CD4-positive, alpha-beta T cell (primary cell): ENCODE data around the gene KIF26B. TPM values are rescaled to one million over a fixed set of nuclear protein-coding genes. Genes with fewer than 3 reads are reported as not detected.

Experiments
- ATAC-seq: fragments of 200-7000 bp; cut with Tn5 transposase; one replicate; pipeline ENCODE4 v1.10.0; 2022; ENCODE audit warnings: mild to moderate bottlenecking; ENCODE audit not compliant: poor library complexity
- CTCF ChIA-PET: fragments of 350-600 bp; sonication (Branson Sonifier 250); formaldehyde crosslinking; loops from one replicate; lab custom pipeline; 2021; ENCODE audit warnings: antibody characterized with exemption, inconsistent platforms; lab: Charles Lee
- POLR2A ChIA-PET: fragments of 350-600 bp; sonication (Branson Sonifier 250); formaldehyde crosslinking; loops from one replicate; lab custom pipeline; 2021; ENCODE audit warnings: antibody characterized with exemption, inconsistent platforms; lab: Charles Lee
- DNase-seq, 14 experiments: peaks; one replicate each; pipeline ENCODE4 v3.0.0-alpha.2; 2013 to 2020; ENCODE audit warnings: mixed read lengths in 2 of 14
- H3K27ac ChIP-seq, 2 donors: one replicate each; pipeline versions ENCODE4 v1.5.1 to v1.7.0; 2013; ENCODE audit warnings: low read length in 2 of 2, low read depth in 1 of 2, mild to moderate bottlenecking in 1 of 2
- H3K27me3 ChIP-seq, 2 experiments: 1 replicate in 1 of 2; 2 replicates in 1 of 2; pipeline versions ENCODE4 v1.6.1 to v1.7.0; 2013; ENCODE audit warnings: low read length in 2 of 2, control low read depth in 1 of 2, mild to moderate bottlenecking in 1 of 2, moderate library complexity in 1 of 2; ENCODE audit not compliant: insufficient read depth in 2 of 2, control insufficient read depth in 1 of 2
- H3K36me3 ChIP-seq: one replicate; pipeline ENCODE4 v1.6.1; 2013; ENCODE audit warnings: low read length, control low read depth; ENCODE audit not compliant: insufficient read depth
- H3K4me1 ChIP-seq: one replicate; pipeline ENCODE4 v1.6.1; 2013; ENCODE audit warnings: low read length, control low read depth; ENCODE audit not compliant: insufficient read depth
- H3K4me3 ChIP-seq: one replicate; pipeline ENCODE4 v1.5.1; 2013; ENCODE audit warnings: mild to moderate bottlenecking, low read length, moderate library complexity
- H3K9me3 ChIP-seq, 2 experiments: 1 replicate in 1 of 2; 2 replicates in 1 of 2; pipeline versions ENCODE4 v1.6.1 to v1.7.0; 2013; ENCODE audit warnings: low read length in 2 of 2, mild to moderate bottlenecking in 2 of 2, control low read depth in 1 of 2, moderate library complexity in 1 of 2; ENCODE audit not compliant: control insufficient read depth in 1 of 2, insufficient read depth in 1 of 2
- H3K27ac Mint-ChIP-seq: one replicate; pipeline ENCODE4 v1.8.0; 2020; ENCODE audit warnings: mixed read lengths
- H3K27me3 Mint-ChIP-seq: one replicate; pipeline ENCODE4 v1.8.0; 2021; ENCODE audit warnings: mixed read lengths
- H3K36me3 Mint-ChIP-seq: one replicate; pipeline ENCODE4 v1.8.0; 2021; ENCODE audit warnings: low read depth, mixed read lengths
- H3K4me1 Mint-ChIP-seq: one replicate; pipeline ENCODE4 v1.8.0; 2021; ENCODE audit warnings: low read depth, mixed read lengths
- H3K4me3 Mint-ChIP-seq: one replicate; pipeline ENCODE4 v1.8.0; 2020; ENCODE audit warnings: mild to moderate bottlenecking, mixed read lengths
- H3K9me3 Mint-ChIP-seq: one replicate; pipeline ENCODE4 v1.8.0; 2020; ENCODE audit warnings: mixed read lengths
- intact Hi-C, 2 experiments: fragments of 100-400 bp; cut with DNase I in 1 of 2; cut with micrococcal nuclease in 1 of 2; formaldehyde crosslinking; loops; one replicate each; pipeline versions ENCODE4 v1.15.1 to v1.9.0; 2023 to 2025; cut with DNase I, micrococcal nuclease
- total RNA-seq, 174 experiments: library from RNA in 2 of 174; stranded (reverse) in 2 of 174; gene quantifications; one replicate each; pipeline ENCODE4 v1.2.3 and lab custom pipeline; 2021 to 2026
- TF ChIP-seq, protein P1 (sequence below): fragments of 200-600 bp; IDR thresholded peaks from one replicate; pipeline ENCODE4 v1.8.0; 2022; ENCODE audit warnings: antibody characterized with exemption, mild to moderate bottlenecking

KIF26B gene
- total RNA-seq, 2 experiments from 2014 or later: 0.03 TPM; not detected in 1

DNA sequence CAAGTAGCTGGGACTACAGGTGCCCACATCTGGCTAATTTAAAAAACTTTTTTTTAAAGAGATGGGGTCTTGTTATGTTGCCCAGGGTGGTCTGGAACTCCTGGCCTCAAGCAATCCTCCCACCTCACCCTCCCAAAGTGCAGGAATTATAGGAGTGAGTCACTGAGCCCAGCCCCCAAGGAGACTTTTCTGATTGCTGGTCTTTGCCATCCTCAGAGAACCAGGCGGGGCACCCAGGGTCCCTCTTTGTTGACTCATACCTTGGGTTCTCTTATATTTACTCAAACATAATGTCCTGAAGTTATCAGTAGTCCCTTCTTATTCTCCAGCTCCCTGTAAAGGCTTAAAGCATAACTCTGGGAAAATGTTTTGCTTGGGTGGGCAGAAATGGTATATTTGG lies 51.1 kb downstream of the KIF26B start:
- Histone ChIP-seq H3K4me1 (no peaks in the 10 kb centered on the region), H3K36me3 (no peaks in the 10 kb centered on the region), H3K27ac (no peak overlapping the region), H3K27me3 (peaks cover 0 to 6% of the 10 kb centered on the region in 2 experiments), H3K9me3 (peaks cover 24 to 42% of the 10 kb centered on the region in 2 experiments), H3K4me3 (no peak overlapping the region)
- DNase-seq: no peak
- CTCF ChIA-PET: no interaction called here
- Mint-ChIP-seq H3K27ac (no peak overlapping the region), H3K4me1 (peaks cover 5% of the 10 kb centered on the region), H3K4me3 (no peak overlapping the region), H3K27me3 (peaks cover 14% of the 10 kb centered on the region), H3K9me3 (peaks cover 9% of the 10 kb centered on the region), H3K36me3 (no peaks in the 10 kb centered on the region)
- TF ChIP-seq, protein P1, sequence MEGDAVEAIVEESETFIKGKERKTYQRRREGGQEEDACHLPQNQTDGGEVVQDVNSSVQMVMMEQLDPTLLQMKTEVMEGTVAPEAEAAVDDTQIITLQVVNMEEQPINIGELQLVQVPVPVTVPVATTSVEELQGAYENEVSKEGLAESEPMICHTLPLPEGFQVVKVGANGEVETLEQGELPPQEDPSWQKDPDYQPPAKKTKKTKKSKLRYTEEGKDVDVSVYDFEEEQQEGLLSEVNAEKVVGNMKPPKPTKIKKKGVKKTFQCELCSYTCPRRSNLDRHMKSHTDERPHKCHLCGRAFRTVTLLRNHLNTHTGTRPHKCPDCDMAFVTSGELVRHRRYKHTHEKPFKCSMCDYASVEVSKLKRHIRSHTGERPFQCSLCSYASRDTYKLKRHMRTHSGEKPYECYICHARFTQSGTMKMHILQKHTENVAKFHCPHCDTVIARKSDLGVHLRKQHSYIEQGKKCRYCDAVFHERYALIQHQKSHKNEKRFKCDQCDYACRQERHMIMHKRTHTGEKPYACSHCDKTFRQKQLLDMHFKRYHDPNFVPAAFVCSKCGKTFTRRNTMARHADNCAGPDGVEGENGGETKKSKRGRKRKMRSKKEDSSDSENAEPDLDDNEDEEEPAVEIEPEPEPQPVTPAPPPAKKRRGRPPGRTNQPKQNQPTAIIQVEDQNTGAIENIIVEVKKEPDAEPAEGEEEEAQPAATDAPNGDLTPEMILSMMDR: no peak
- POLR2A ChIA-PET: no interaction called here
- no peak for ATAC-seq
- intact Hi-C loops: no loop called here

DNA sequence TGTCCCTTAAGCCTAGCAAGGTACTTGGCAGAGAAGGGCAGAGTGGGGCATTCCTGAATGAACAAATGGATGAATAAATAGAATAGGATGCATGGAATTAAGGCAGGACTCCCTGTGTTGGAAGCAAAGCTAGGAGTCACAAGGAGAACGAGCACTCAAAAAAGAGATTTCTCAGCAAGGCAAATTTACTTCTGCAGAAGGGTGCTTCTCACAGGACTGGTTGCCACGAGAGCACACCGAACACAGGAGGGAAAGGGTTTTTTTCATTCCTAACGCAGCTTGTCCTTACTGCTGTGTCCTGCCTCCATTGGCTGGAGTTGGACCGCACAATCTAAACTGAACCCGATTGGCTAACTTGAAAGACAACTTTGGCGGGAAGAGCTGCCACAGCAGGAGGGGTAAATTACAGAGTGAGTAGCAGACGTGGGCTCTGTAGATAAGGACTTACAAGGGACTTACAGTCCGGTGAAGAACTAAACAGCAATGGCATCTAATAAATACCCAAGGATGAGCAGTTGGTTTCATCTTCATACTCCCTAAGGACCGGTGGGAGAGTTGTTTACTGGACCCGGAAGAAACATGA lies 52.4 kb downstream of the KIF26B start:
- Histone ChIP-seq H3K4me1 (no peaks in the 10 kb centered on the region), H3K9me3 (peaks cover 24 to 52% of the 10 kb centered on the region in 2 experiments), H3K4me3 (no peak overlapping the region), H3K36me3 (no peaks in the 10 kb centered on the region), H3K27ac (no peak overlapping the region), H3K27me3 (no peaks in the 10 kb centered on the region)
- ATAC-seq (no peak), DNase-seq (no peak)
- Mint-ChIP-seq H3K27me3 (peaks cover under 1% of the 10 kb centered on the region), H3K36me3 (no peaks in the 10 kb centered on the region), H3K4me3 (no peak overlapping the region), H3K4me1 (no peaks in the 10 kb centered on the region), H3K9me3 (peaks cover 9% of the 10 kb centered on the region), H3K27ac (no peak overlapping the region)
- intact Hi-C loops: no loop called here
- TF ChIP-seq, protein P1: no peak
- ChIA-PET POLR2A (no interaction called here), CTCF (no interaction called here)

DNA sequence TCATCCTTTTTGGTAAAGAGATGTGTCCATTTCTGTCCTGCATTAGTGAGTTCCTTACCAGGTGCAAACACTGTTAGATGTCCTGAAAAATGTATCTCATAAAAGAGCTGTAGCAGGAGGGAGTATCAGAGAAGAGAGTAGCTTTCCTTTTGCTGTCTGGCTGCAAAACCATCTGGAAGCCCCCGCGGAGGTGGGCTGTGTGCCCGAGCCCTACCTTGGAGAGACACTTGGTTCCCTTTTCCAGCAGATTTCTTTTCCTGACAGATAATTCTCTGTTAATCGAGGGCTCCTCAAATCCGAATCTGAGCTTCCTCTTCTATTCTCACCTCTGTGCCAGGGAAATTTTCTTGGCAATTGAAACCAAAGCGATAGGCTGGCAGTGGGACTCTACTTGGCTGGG lies 53.0 kb downstream of the KIF26B start:
- H3K4me1 ChIP-seq: no peaks in the 10 kb centered on the region
- H3K27me3 ChIP-seq: no peaks in the 10 kb centered on the region
- Mint-ChIP-seq H3K4me3 (no peak overlapping the region), H3K4me1 (no peaks in the 10 kb centered on the region), H3K27me3 (no peaks in the 10 kb centered on the region), H3K9me3 (peaks cover 9% of the 10 kb centered on the region), H3K36me3 (no peaks in the 10 kb centered on the region), H3K27ac (no peak overlapping the region)
- intact Hi-C loops: no loop called here
- H3K9me3 ChIP-seq: peaks cover 24 to 54% of the 10 kb centered on the region in 2 experiments
- ChIA-PET CTCF (no interaction called here), POLR2A (no interaction called here)
- no peak overlapping the region for H3K4me3 ChIP-seq
- TF ChIP-seq, protein P1: no peak
- H3K36me3 ChIP-seq: no peaks in the 10 kb centered on the region
- H3K27ac ChIP-seq: no peak overlapping the region
- ATAC-seq (no peak), DNase-seq (no peak)
